ENCODE data around the gene LCAT.

DNA sequence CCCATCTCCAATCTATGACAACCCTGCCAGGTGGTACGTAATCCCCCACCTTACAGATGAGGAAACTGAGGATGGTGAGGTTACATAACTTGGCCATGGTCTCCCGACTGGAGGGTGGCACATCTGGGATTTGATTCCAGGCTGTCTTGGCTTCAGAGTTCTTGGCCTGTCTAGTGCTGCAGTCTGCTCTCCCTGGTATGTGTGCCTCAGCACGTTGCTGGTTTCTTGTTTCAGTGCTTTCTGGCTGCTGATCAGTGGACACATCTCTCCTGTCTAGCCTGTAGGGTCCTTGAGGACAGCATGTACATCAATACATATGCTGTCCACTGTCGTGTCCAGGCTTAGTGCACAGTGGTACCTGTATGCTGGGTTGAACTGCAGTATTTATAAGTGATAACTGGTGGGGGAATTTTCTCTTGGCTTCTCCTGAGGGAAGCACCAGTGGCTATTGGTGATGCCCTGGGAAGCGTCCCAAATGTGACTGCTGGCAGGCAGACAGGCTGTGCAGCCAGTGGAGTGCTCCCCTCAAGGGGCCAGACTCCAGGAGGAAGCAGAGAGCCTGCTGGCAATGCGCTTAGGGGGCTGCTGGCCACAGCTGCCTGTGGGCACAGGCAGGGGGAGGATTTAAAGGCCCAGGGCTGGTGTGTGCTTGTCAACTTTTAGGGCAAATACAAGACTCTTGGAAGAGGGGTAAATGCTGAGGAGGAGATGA, 26.6 kb downstream of the LCAT start:
- TF ChIP-seq POLR2AphosphoS5 (IDR thresholded peaks at IDR 0.05; ENCODE audit: borderline replicate concordance, low read depth, low read length) (no peak), EZH2 (IDR thresholded peaks at IDR 0.05) (no peak), FOXP2 (optimal IDR thresholded peaks at IDR 0.05; ENCODE audit: control extremely low read depth, extremely low read length, insufficient read depth) (no peak)
